ENCODE measurements around the gene PTPRT. TPM values are rescaled to one million over a fixed set of nuclear protein-coding genes. Genes with fewer than 3 reads are reported as not detected.

The PTPRT gene
- polyA plus RNA-seq, 1 of the 3 experiments (the other 2 are of a cell fraction), result not detected

- Histone ChIP-seq H3K36me3 (replicated peaks in 1 of 2; ENCODE audit: control insufficient read depth in 1 of 2, insufficient read depth in 2 of 2, low read length in 1 of 2) (no peaks in the 10 kb centered on the region), H3K4me2 (no peak overlapping the region)
- 19% methylated on average over 5 of the region's 5 CpGs for WGBS (ENCODE audit: low lambda C conversion rate)
Measured at GRCh38 chr20:43191143-43191542, 1.4 kb upstream of the PTPRT start.

GRCh38 chr20:43190332-43190953, 737 bp upstream of the PTPRT start:
- Histone ChIP-seq H3K4me3 (ENCODE audit: low read depth in 2 of 2, low read length in 1 of 2) (no peak overlapping the region), H3K79me2 (ENCODE audit: insufficient read depth) (no peaks in the 10 kb centered on the region), H3K9ac (no peak overlapping the region), H4K20me1 (ENCODE audit: insufficient read depth) (no peaks in the 10 kb centered on the region), H3K9me2 (no peaks in the 10 kb centered on the region), H3K36me3 (replicated peaks in 1 of 2; ENCODE audit: control insufficient read depth in 1 of 2, insufficient read depth in 2 of 2, low read length in 1 of 2) (no peaks in the 10 kb centered on the region), H3K27me3 (ENCODE audit: insufficient read depth) (no peaks in the 10 kb centered on the region), H3F3A (replicated peaks; ENCODE audit: insufficient read depth) (no peaks in the 10 kb centered on the region), H2AFZ (ENCODE audit: low read depth) (no peak overlapping the region), H3K27ac (ENCODE audit: low read depth in 2 of 2, low read length in 1 of 2) (no peak overlapping the region), H3K9me3 (no peaks in the 10 kb centered on the region), H3K4me1 (ENCODE audit: control insufficient read depth in 1 of 2, insufficient read depth in 2 of 2, low read depth in 1 of 2, low read length in 1 of 2) (peaks cover 0 to 6% of the 10 kb centered on the region in 2 experiments; a peak in 1 of 4 replicates), H3K4me2 (no peak overlapping the region)
- ChIA-PET POLR2A (no interaction called here), CTCF (interaction anchor here (0.6 to 9.2 kb wide), 13 partner anchors 9 to 1497 kb away, joined by 3 to 90 read pairs (median 4); no protein-coding TSS in a partner anchor)
- WGBS (ENCODE audit: low lambda C conversion rate), result 9% methylated on average over 23 of the region's 24 CpGs
- DNase-seq, result peak; percentile 30
- no peak for TF ChIP-seq REST (IDR thresholded peaks at IDR 0.05; ENCODE audit: low read depth, low read length)
- TF ChIP-seq MXI1 (IDR thresholded peaks at IDR 0.05; ENCODE audit: low read depth, low read length), result no peak
- TF ChIP-seq RCOR1 (IDR thresholded peaks at IDR 0.05; ENCODE audit: low read length), result no peak
- TF ChIP-seq CHD2 (IDR thresholded peaks at IDR 0.05; ENCODE audit: low read length, partially characterized antibody), result no peak
- TF ChIP-seq CTCF (IDR thresholded peaks at IDR 0.05), result no peak
- TF ChIP-seq MAX (IDR thresholded peaks at IDR 0.05; ENCODE audit: low read depth), result no peak
- no peak for TF ChIP-seq ZBTB33 (IDR thresholded peaks at IDR 0.05; ENCODE audit: borderline replicate concordance, low read depth)
- no peak for TF ChIP-seq RAD21 (IDR thresholded peaks at IDR 0.05; ENCODE audit: low read length)
- no peak for TF ChIP-seq POLR2AphosphoS5 (IDR thresholded peaks at IDR 0.05; ENCODE audit: low read depth, low read length)
- no peak for TF ChIP-seq RXRA (IDR thresholded peaks at IDR 0.05; ENCODE audit: borderline replicate concordance, low read depth)
- no peak for TF ChIP-seq EZH2phosphoT487 (IDR thresholded peaks at IDR 0.05; ENCODE audit: borderline replicate concordance, low read depth)
- TF ChIP-seq NRF1 (IDR thresholded peaks at IDR 0.05; ENCODE audit: low read depth, low read length), result no peak

More at GRCh38 chr20:43191143-43191542, 1.4 kb upstream of the PTPRT start:
- DNase-seq, result no peak
- Histone ChIP-seq H3K4me1 (ENCODE audit: control insufficient read depth in 1 of 2, insufficient read depth in 2 of 2, low read depth in 1 of 2, low read length in 1 of 2) (peaks cover 0 to 6% of the 10 kb centered on the region in 2 experiments; a peak in 1 of 4 replicates), H3K27ac (ENCODE audit: low read depth in 2 of 2, low read length in 1 of 2) (no peak overlapping the region), H4K20me1 (ENCODE audit: insufficient read depth) (no peaks in the 10 kb centered on the region), H3K27me3 (ENCODE audit: insufficient read depth) (no peaks in the 10 kb centered on the region), H3K79me2 (ENCODE audit: insufficient read depth) (no peaks in the 10 kb centered on the region), H3K9me2 (no peaks in the 10 kb centered on the region), H3K9ac (no peak overlapping the region), H3K4me3 (ENCODE audit: low read depth in 2 of 2, low read length in 1 of 2) (no peak overlapping the region), H3F3A (replicated peaks; ENCODE audit: insufficient read depth) (no peaks in the 10 kb centered on the region), H3K9me3 (no peaks in the 10 kb centered on the region), H2AFZ (ENCODE audit: low read depth) (no peak overlapping the region)
- ChIA-PET CTCF (interaction anchor here (0.6 to 9.2 kb wide), 27 partner anchors 8 to 1498 kb away, joined by 3 to 90 read pairs (median 4); no protein-coding TSS in a partner anchor), POLR2A (no interaction called here)
- TF ChIP-seq YY1 (IDR thresholded peaks at IDR 0.05; ENCODE audit: low read depth) (no peak), RXRA (IDR thresholded peaks at IDR 0.05; ENCODE audit: borderline replicate concordance, low read depth) (no peak), EP300 (IDR thresholded peaks at IDR 0.05; ENCODE audit: borderline replicate concordance in 1 of 2, low read depth in 1 of 2, low read length in 1 of 2) (no peak), PBX3 (IDR thresholded peaks at IDR 0.05) (no peak)

Measured in SK-N-SH (cell line).